GM21447 (cell line): Measurements from ENCODE around the gene SART3.

Experiments
- ATAC-seq: cut with Tn5 transposase; IDR thresholded peaks from one replicate; pipeline ENCODE4 v1.9.1; 2021; ENCODE audit not compliant: unreplicated experiment

Gene SART3

DNA sequence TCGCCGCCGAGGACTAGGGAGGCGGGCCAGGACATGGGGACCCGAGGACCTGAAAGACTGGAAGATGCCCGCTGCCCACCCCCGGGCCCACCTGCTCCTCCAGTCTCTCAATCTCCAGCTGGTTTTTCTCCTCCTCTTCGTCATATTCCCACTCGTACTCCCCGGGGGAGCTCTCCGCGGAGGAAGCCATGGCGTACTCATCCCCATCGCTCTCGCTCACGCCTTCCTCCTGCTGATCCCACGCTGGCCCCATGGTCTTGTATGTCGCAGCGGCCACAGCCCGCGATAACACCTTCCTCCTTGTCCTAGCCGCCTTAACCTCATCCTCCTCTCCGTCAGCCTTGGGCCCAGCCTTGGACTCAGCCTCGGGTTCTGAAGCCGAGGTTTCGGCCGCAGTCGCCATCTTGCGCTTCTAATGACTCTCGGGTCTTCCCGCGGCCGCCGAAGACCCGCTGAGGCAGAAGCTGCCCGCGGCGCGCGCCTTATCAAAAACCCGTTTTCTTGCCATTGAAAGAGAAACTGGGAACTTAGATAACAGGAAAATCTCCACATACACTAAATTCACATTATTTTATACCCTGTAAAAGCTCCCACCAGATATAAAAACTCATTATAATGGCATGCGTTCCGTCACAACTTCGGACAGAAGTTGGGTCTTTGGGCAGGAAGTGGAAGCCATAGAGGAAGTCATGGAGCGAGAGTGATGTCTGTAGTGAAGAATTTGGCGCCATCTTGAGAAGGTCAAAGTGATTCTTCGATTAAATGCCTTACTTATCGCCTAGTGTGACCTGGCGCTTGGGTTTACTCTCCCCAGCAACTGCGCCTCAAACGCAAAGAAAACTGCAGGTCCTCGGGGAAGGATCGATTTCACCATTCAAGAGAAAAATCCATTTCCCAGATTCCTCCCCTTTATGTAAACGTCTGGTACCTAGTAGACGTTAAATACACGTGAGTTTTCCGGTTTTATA is at the start of gene SART3:
TSS of gene SART3 (minus strand) at position 422 of the 968 bp plus-strand sequence. CDS start at position 403, 19 bp downstream.
- peak; percentile 34 for ATAC-seq

DNA sequence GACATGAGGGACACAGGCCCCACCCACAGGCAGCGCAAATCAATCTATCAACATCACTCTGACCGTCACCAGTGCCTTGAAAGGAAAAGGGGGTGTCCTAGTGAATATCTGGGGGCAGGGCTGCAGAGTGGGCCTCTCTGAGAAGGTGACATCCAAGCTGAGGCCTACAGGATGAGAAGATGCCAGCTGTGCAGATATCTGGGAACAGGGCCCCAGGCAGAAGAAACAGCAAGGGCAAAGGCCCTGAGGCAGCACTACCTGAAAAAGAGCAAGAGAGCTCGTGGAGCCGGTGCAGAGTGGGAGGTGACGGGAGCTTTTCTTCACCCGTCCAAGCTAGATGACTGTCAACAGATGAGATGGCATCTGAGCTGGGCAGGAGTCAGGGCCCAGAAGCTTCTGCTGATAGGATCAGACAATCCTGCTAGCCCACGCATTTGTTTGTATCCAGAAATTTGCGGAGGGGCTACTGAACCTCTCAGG is 49.4 kb upstream of the SART3 start:
- ATAC-seq, result no peak

- no peak for ATAC-seq
Measured at GRCh38 chr12:108609537-108610335, 48.8 kb upstream of the SART3 start.

GRCh38 chr12:108608616-108609015 is 47.6 kb upstream of the SART3 start:
- ATAC-seq, result no peak

DNA sequence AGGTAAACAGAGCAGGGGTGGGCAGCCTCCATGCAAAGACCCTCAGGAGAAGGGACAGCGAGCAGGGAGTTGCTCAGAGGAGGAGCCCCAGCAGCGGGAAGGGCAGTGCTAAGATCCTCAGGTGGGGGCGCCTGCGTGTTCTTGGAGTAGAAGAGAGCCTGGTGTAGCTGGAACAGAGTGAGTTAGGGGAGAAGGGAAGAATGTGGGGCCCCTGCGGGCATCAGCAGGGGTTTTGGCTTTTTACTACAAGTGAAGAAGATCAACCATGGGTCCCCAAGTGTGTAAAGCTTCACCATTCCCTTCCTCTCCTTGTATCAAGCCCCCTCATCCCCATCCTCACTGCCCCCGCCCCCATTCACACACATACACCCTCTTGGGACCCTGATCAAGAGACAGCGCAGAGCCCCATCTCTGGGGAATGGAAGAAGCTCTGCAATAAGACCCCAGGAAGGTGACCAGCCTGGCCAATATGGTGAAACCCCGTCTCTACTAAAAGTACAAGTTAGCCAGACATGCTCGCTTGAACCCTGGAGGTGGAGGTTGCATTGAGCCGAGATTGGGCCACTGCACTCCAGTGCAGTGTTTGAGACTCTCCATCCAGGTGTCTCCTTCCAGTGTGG is 47.1 kb upstream of the SART3 start:
- ATAC-seq, result no peak

- no peak for ATAC-seq
Measured at GRCh38 chr12:108606492-108606891, 45.5 kb upstream of the SART3 start.

GRCh38 chr12:108605690-108606406 is 44.9 kb upstream of the SART3 start:
- ATAC-seq, result no peak

GRCh38 chr12:108605000-108605689 is 44.2 kb upstream of the SART3 start:
- no peak for ATAC-seq

- no peak for ATAC-seq
Measured at GRCh38 chr12:108604208-108604941, 43.4 kb upstream of the SART3 start.

GRCh38 chr12:108603743-108604142 is 42.8 kb upstream of the SART3 start:
- ATAC-seq, result no peak

DNA sequence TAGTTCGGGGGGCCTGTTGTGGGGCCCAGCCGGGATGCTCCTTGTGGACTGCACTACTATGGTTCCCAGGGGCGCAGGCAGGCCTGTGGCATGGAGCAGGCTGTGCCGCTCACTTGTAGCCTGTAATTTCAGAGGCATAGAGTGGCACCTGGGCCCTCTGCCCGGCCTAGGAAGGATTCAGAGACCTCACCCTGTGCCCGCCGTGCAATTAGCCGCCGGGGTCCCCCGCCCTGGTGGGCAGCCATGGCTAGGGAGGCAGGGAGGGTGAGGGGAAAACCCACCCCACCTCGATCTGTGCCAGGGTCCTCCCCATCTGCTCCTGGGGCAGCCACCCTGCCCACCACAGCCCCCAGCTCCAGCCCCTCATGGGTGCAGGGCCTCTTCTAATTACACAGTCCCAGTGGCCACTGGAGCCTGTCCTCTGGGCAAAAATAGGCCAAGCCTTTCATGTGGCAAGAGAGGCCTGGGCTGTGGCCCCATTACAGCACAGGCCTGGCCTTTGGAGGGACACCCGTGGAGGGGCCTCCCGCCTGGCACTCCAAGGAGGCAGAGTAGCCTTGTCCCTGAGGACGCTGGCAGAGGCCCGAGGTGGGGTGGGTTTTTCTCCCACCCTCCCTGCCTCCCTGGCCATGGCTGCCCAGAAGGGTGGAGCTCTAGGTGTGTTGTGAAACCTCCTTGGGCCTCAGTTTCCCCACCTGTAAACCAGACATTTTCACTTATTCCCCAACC is 42.2 kb upstream of the SART3 start:
- no peak for ATAC-seq

- ATAC-seq, result no peak
Measured at GRCh38 chr12:108602209-108602705, 41.3 kb upstream of the SART3 start.

DNA sequence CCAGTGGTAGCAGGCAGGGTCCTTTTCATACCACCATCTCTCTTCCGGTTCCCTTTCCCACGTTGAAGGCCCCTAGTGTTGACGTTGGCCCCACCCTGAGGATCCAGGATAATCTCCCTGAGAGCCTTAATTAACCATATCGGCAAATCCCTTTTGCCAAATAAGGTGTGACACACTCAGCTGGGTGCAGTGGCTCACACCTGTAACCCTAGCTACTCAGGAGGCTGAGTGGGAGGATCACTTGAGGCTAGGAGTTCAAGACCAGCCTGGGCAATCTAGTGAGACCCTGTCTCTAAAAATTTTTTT is 39.7 kb upstream of the SART3 start:
- no peak for ATAC-seq

GRCh38 chr12:108599948-108600701 is 39.2 kb upstream of the SART3 start:
- ATAC-seq, result no peak

DNA sequence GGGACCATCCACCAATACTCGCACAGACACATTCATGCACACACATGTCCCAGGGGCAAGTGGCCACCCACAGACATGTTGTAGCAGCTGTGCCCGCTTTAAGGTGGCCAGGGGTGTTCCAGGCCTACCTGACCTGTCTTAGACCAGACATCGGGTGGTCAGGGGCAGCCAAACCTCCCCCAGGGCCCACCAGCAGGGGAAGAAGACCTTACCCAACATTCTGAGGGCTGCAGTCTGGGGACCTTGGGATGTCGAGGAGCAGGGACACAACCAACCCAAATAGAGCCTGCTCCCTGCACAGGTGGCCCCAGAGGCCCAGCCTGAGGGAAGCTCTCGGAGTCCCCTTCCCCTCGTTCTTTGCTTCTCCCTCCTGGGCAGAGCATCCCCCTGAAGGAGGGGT is 38.6 kb upstream of the SART3 start:
- ATAC-seq, result no peak

- ATAC-seq, result no peak
Measured at GRCh38 chr12:108598553-108599250, 37.7 kb upstream of the SART3 start.
